ENCODE results near the gene EIF5B.
"Not testable (repeated sequence)": the region's sequence is repeated elsewhere in the genome, so short reads cannot be mapped to it uniquely, and the experiment has no call there.

- TF ChIP-seq EP300, CTCF (IDR thresholded peaks at IDR 0.05): not testable (repeated sequence)
Observed at GRCh38 chr2:99368854-99369253, 31.7 kb downstream of the EIF5B start.

All from ovary (tissue), 3 donors.